ENCODE results near the gene NIPA2.
A peak's percentile ranks its signal among the peaks of the same experiment; 100 is the strongest.

Gene NIPA2

GRCh38 chr15:22839046-22839695 lies 705 bp downstream of the NIPA2 start:
- DNase-seq (ENCODE audit: low read depth): no peak

- no peak for DNase-seq (ENCODE audit: low read depth)
Measured at GRCh38 chr15:22844421-22845288, 6.2 kb downstream of the NIPA2 start.

DNA sequence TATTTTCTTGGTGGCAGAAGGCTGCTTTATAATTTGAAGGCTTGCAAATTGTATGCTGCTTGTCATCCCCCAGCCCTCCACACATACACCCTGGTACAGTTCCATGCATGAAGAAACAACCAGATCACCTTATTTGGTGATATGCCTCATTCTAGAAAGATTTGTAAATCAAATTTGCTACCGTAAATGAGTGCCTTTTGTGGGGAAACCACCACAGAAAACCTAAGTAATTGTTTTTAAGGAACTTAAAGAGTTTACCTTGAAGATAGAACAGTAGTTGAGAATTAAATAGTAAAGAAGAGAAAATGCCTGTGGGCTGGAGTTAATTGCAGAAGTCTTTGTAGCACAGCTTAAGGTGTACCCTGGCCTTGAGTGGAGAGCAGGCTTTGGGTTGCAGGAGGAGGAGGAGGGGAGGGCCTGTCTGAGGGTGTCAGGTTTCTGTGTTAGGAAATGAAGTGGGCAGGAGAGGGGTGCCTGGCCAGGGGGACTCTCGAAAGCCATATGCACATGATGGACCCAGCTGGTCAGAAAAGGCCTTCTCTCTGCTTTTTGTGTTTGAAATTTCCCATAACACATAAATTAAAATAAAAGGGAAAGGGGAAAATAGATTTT lies 6.9 kb downstream of the NIPA2 start:
- no peak for DNase-seq (ENCODE audit: low read depth)

GRCh38 chr15:22846073-22846472 lies 7.6 kb downstream of the NIPA2 start:
- DNase-seq (ENCODE audit: low read depth): no peak

DNA sequence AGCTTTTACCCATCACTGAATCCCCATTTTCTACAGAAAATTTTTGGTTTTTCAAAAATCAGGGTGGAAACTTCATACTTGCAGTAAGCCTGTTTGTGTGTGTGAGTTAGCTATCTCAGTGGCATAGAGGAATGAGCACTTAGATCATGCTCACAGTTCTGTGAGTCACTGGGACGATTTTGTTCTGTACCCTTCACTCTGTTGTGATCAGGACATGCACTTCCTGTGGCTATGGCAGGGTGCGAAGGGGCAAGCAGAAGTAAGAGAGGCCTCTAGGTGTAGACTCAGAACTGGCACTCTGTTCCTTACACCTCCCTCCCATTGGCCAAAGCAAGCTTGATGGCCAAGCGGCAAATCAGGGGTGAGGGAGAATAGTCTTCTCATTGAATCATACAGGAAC lies 11.6 kb downstream of the NIPA2 start:
- no peak for DNase-seq (ENCODE audit: low read depth)

- no peak for DNase-seq (ENCODE audit: low read depth)
Measured at GRCh38 chr15:22851513-22851912, 13.0 kb downstream of the NIPA2 start.

GRCh38 chr15:22855791-22856190 lies 17.3 kb downstream of the NIPA2 start:
- DNase-seq (ENCODE audit: low read depth): no peak

DNA sequence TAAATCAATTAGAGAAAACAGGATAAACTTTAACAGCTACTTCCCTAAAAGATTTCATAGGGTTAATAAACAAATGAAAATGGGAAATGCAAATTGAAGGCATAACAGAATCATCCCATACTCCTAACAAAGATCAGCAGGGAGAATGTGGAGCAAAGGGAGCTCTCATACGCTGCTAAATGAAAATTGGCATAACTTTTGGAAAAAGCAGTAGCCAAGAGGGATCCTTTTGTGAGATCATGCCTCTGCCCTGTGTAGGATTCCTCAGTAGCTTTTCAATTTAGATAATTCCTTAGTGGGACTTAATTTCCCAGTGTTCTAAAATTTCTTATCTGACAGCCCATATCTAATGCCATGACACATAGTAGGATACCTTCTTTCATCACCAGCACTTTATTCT lies 18.2 kb downstream of the NIPA2 start:
- DNase-seq (ENCODE audit: low read depth): no peak

DNA sequence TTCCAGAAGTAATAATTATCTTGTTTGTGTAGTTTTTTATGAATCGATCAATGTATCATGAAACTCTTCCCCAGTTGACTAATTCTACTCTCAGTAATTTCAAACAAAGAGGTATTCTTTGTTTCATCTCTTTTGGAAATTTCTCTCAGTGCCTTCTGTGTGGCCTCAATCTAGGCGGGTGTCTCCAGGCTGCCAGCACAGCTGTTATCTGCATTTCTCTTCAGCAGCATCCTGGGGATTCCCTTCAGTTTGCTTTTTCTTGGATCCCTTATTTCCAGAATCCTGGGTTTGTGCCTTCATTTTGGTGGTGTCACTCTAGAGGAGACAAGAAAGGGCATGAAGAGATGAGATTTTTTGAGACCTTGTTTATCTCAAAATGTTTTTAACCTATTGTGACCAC lies 22.7 kb downstream of the NIPA2 start:
- no peak for DNase-seq (ENCODE audit: low read depth)

DNA sequence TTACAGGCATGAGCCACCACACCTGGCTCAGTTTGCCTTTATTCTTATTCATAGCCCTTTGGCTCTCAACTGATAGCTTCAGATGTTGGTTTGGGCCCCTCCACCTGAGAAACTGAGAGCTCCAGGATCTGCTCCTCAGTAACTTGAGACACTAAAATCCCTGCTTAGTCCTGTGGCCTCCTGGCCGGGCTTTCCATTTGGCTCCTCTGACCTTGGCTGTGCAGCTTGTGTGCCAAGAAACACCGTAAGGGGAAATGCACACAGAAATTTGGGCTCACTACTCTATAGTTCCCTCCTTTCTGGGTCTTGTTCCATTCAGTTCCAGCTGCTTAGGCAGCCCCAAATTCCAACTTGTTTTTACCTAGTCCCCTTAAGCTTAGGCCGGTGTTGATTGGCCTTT lies 24.9 kb downstream of the NIPA2 start:
- DNase-seq (ENCODE audit: low read depth): no peak

DNA sequence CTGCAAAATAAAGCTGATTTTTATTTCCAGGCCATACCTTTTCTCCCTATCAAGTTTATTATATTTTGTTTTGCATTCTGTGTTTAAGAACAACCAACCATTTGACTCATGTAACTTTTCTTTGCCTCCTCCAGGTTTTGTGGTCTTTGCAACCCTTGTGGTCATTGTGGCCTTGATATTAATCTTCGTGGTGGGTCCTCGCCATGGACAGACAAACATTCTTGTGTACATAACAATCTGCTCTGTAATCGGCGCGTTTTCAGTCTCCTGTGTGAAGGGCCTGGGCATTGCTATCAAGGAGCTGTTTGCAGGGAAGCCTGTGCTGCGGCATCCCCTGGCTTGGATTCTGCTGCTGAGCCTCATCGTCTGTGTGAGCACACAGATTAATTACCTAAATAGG lies 27.6 kb downstream of the NIPA2 start:
- no peak for DNase-seq (ENCODE audit: low read depth)

- no peak for DNase-seq (ENCODE audit: low read depth)
Measured at GRCh38 chr15:22867886-22868285, 29.4 kb downstream of the NIPA2 start.

DNA sequence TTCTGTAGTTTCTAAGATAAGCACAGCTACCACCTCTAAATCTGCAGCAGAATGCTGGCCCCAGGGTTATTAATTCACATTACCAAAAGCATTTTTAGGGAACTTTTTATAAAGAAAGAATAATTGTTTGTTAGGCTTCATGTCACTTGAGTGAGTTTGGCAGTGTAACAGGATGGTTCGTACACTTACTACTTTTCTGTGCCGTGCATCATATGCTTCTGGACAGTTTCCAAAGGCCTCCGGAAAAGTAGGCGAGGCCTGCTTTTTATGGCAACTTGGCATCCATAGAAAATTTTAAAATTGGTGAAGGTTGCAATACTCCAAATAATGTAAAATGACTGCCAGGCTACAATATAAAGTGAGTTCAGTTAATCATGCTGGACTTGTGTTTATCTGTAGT lies 30.0 kb downstream of the NIPA2 start:
- DNase-seq (ENCODE audit: low read depth): no peak

GRCh38 chr15:22868928-22869327 lies 30.5 kb downstream of the NIPA2 start:
- DNase-seq (ENCODE audit: low read depth): no peak

DNA sequence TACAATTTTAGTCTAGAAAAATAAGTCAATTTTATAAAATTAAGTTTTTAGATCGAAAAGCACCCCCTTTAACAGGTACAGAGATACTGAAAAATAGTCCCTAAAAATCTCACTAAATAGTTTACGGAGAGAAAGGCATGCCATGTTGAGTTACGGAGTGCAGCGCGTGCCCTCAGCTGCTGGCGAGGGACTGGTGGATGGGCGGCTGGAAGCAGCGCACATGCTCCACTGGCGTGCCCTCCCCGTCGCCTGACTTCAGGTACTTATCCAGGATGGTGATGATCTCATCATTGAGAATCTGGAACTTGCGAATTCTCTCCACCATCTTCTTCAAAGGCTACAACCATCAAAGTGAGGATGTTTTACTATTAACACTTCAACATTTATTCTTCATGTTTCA lies 31.4 kb downstream of the NIPA2 start:
- no peak for DNase-seq (ENCODE audit: low read depth)

- DNase-seq (ENCODE audit: low read depth): no peak
Measured at GRCh38 chr15:22870865-22871264, 32.4 kb downstream of the NIPA2 start.

- DNase-seq (ENCODE audit: low read depth): no peak
Measured at GRCh38 chr15:22871481-22872086, 33.1 kb downstream of the NIPA2 start.

DNA sequence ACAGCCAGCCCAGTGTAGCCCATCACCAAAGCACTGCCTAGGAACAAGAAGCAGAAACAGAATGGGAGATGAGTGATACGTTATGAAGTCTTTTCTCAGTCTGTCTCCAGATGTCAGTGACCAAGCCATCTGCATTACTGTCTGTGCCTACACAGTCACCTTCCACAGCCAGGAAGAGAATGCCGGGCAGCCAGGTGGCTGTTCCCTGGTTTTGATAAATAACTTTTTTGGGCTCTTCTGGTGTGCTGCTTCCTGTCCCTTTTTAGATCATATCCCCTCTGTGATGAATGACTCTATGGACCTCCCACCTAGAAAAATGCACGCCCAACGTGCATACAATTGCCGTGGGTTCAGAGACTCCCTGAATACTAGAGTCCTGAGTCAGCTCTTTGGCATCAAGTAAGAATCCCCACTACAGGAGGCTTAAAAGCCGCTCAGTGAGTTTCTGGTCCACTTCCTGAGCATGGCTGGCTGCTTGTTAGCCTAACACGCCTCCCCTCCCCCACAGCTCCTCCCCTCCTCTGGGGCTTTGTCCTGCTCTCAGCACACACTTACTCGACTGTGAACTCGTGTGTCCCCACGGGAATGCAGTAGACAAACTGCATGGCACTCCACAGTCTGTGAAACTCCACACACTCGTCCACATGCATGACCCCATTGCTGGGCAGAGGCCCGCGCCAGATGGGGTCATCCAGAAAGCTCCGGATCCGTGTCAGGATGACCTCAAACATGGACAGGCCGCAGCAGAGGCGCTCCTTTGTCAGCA lies 34.7 kb downstream of the NIPA2 start:
- peak; percentile 58 for DNase-seq (ENCODE audit: low read depth)

- no peak for DNase-seq (ENCODE audit: low read depth)
Measured at GRCh38 chr15:22873841-22874240, 35.4 kb downstream of the NIPA2 start.

DNA sequence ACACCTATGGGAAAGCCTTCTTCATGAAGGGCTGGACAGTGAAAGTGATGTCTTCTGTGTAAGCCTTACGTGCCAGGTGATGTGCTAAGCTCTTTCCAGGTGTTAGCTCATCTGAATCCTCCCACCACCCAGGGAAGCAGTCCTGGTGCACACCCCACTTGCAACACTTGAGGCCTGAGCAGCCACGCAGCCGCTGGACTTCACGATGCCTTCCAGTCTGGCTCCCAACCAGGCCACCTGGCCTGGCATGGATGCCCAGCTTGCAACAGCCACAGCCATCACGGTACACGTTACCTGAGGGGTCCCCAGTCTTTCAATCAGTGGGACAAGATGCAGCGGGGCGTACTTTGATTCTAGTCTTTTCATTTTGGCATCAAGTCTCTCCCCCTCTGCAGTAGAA lies 35.8 kb downstream of the NIPA2 start:
- no peak for DNase-seq (ENCODE audit: low read depth)

- DNase-seq (ENCODE audit: low read depth): no peak
Measured at GRCh38 chr15:22874966-22875365, 36.5 kb downstream of the NIPA2 start.

DNA sequence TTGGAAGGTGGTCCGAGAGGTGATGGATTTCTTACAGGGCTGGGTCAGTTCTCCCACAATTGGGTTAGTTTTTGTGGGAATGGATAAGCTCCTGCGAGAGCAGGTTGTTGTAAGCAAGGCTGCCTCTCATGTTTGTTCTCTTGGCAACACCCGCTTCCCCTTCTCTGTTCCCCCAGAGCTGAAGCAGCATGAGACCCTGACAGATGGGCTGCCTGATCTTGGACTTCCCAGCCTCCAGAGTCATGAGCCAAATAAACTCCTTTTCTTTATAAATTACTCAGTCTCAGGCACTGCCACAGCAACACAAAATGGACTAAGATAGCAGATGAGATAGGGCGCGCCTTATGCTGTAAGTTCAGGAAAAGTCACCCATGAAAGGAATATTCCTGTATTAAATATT lies 38.7 kb downstream of the NIPA2 start:
- no peak for DNase-seq (ENCODE audit: low read depth)
